GM18507 (cell line): ENCODE data around the gene ZNF683.

Source experiments
- DNase-seq: peaks from one replicate; pipeline ENCODE4 v3.0.0; 2011; ENCODE audit warnings: low read depth; ENCODE audit not compliant: insufficient read length; ENCODE audit errors: extremely low spot score
- FAIRE-seq: peaks from 2 replicates; lab custom pipeline; 2011; peaks lifted over from hg19 to GRCh38; lab: Jason Lieb, UNC

Gene ZNF683

DNA sequence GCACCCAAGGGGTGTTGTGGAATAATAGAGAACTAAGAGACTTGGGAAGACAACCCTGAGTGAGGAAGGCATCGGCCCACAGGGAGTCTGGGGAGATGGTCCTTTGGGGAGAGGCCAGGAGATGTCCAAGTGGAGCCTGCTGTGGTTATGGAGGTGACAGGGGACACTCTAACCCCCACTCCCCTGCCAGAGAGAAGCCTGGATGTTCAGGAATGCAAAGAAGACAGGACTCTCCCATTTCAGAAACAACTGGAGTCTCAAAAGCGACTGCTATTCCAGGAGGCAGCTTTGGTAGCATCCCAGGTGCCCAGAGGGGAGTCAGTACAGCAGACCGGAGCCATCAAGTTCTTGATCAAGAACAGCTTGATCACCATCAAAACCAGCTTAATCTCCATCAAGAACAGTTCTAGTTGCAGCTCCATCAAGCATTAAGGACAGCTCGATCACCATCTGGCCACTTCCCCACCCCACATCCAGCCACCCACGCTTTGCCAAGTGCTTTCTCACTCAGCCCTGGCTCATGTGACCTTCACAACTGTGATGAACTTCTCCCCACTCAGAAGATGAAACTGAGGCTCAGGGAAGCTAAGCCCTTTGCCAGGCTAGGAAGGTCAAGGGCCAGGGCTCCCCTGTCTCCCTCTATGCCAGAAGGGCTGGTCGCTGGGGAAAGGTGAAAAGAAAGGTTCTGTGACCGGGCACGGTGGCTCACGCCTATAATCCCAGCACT, 54.0 kb downstream of the ZNF683 start:
- FAIRE-seq (peak; percentile 93), DNase-seq (peak; percentile 37)

DNA sequence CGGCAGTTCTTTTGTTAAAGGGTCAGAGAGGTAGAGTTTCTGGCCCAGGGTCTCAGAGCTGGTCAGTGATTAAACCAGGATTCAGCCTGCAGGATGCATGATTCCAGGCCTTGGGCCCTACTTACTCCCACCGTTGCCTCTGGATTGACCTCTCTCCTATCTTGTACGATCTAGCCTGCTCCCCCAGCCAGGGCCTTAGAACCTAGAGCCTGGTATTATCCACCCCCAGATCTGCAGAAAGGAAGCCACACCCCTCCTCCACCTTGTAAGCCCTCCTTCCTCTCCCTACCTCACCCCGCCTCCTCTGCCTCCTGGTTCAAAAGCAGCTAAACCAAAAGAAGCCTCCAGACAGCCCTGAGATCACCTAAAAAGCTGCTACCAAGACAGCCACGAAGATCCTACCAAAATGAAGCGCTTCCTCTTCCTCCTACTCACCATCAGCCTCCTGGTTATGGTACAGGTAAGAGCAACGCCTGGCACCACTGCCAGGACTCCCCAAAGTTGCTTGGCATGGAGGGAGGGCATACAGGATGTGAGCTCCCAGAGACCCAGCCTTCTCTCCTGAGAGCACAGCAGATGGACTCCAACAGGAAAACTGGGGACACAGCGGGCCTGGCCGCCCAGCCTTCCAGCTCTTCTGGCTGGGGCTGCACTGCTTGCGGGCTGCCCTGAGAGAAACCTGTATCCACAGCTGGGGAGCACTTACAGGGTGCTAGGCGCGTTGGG, 54.8 kb downstream of the ZNF683 start, which contains the start of gene CD52:
Gene CD52 (plus strand): TSS at position 347 of the 726 bp plus-strand sequence. CDS start 60 bp downstream, at position 407.
- no peak for DNase-seq
- FAIRE-seq, result peak; percentile 96

DNA sequence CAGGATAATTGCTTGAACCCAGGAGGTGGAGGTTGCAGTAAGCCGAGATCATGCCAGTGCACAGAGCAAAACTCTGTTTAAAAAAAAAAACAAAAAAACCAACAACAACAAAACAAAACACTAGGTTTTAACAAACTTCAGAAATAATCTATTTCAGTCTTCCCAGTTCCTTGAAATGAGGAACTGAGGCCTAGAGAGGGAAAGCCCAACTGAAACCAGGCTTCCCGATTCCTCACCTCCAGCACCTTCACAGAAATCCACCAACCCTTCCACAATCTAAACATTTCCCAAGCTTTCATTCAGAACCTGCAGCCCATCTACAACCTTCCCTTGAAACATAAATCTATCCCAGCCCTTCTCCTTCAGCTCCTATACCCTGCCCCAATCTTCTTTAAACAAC, 55.4 kb downstream of the ZNF683 start:
- DNase-seq (no peak), FAIRE-seq (no peak)

DNA sequence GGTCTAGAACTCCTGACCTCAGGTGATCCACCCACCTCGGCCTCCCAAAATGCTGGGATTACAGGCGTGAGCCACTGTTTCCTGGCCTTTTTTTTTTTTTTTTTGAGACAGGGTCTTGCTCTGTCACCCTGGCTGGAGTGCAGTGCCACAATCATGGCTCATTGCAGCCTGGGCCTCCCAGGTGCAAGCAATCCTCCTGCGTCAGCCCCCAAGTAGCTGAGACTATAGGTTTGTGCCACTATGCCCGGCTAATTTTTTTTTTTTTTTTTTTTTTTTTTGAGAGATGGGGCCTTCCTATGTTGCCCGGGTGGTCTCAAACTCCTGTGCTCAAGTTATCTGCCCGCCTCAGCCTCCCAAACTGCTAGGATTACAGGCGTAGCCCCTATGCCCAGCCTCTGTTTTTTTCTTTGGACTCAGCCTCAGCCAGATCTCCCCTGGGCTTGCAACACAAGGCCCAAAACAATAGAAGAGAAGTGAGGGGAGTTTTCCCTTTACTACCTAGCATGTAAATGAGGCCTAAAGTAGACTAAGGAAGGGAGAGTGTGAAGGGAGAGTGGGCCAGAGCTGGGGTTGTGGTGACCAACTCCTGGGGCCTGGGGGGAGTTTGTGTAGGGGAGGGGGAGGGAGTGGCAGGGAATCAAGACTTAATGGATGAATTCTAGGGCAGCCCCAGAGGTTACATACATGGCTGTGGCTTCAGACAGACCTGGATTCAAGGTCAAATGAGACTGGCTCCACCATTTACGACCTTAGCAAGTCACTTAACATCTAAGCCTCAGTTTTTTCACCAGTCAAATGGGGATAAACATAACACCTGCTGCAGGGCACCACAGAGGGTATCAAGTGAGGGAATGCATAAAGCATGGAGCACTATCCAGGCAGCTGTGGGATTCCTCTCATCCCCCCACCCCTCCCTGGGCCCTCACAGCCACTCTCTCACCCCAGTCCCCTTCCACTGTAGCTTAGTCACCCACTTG, 56.4 kb downstream of the ZNF683 start:
- DNase-seq (no peak), FAIRE-seq (peak; percentile 87)

DNA sequence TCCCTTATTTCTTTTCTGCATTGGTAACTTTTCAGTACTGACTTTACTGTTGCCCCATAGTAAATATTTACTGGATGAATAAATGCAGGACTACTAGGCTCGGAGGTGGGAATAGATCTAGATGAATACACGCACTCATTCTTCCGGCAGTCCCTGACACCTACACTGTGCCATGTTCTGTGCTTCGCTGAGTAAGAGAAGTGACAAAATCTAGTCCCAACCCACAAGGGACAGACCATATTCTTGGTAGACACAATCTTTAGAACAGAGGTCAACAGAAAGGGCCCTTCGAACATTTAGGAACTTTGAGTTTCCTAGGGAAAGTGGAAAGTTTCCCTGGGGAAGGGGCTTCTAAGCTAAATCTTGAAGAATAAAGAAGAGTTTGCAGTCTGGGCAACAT, 58.0 kb downstream of the ZNF683 start:
- DNase-seq (no peak), FAIRE-seq (peak; percentile 55)
